22Rv1 (cell line): Measurements from ENCODE around the gene GAPDHS.

Experiments
- CTCF ChIP-seq: fragments of 450-650 bp; IDR thresholded peaks from 2 replicates; pipeline ENCODE4 v1.5.1; 2017; ENCODE audit warnings: mild to moderate bottlenecking
- ZFX ChIP-seq: fragments of 450-650 bp; IDR thresholded peaks from 2 replicates; pipeline ENCODE4 v1.6.1; 2017; ENCODE audit warnings: antibody characterized with exemption, borderline replicate concordance

- TF ChIP-seq CTCF: no peak
- TF ChIP-seq ZFX: no peak
Observed at GRCh38 chr19:35512831-35513627, 20.2 kb upstream of the GAPDHS start.
